Natural killer cell (primary cell): ENCODE measurements around the gene TMPRSS11D. TPM values are rescaled to one million over a fixed set of nuclear protein-coding genes. Genes with fewer than 3 reads are reported as not detected.

Experiments used
- ATAC-seq, 3 donors: fragments of 150-1000 bp in 2 of 3; fragments of 200-7000 bp in 1 of 3; cut with Tn5 transposase; 1 replicate in 1 of 3; 2 replicates in 2 of 3; pipeline ENCODE4 v1.10.0; 2021; ENCODE audit warnings: mild to moderate bottlenecking in 2 of 3, moderate library complexity in 2 of 3
- DNase-seq, 2 donors: peaks; one replicate each; pipeline versions ENCODE4 v3.0.0 to v3.0.0-alpha.2; 2013 to 2021; ENCODE audit warnings: mixed read lengths in 1 of 2
- H3K27ac ChIP-seq: one replicate; pipeline ENCODE4 v1.5.1; 2013; ENCODE audit warnings: mild to moderate bottlenecking, low read length
- H3K27me3 ChIP-seq: one replicate; pipeline ENCODE4 v1.6.1; 2013; ENCODE audit warnings: low read length; ENCODE audit not compliant: control insufficient read depth, insufficient read depth
- H3K36me3 ChIP-seq: one replicate; pipeline ENCODE4 v1.6.1; 2013; ENCODE audit warnings: low read length; ENCODE audit not compliant: control insufficient read depth, insufficient read depth
- H3K4me1 ChIP-seq: one replicate; pipeline ENCODE4 v1.6.1; 2013; ENCODE audit warnings: low read length; ENCODE audit not compliant: control insufficient read depth, insufficient read depth
- H3K4me3 ChIP-seq: one replicate; pipeline ENCODE4 v1.5.1; 2013; ENCODE audit warnings: low read length
- H3K9me3 ChIP-seq: one replicate; pipeline ENCODE4 v1.6.1; 2013; ENCODE audit warnings: low read length; ENCODE audit not compliant: control insufficient read depth, insufficient read depth
- H3K27ac Mint-ChIP-seq, 2 donors: one replicate each; pipeline ENCODE4 v1.8.0; 2022; ENCODE audit warnings: mild to moderate bottlenecking in 2 of 2, mixed read lengths in 2 of 2, moderate library complexity in 1 of 2
- H3K27me3 Mint-ChIP-seq, 2 donors: one replicate each; pipeline ENCODE4 v1.8.0; 2022; ENCODE audit warnings: low read depth in 2 of 2, mixed read lengths in 2 of 2
- H3K36me3 Mint-ChIP-seq: one replicate; pipeline ENCODE4 v1.8.0; 2022; ENCODE audit warnings: mixed read lengths
- H3K4me1 Mint-ChIP-seq, 2 donors: one replicate each; pipeline ENCODE4 v1.8.0; 2022; ENCODE audit warnings: mixed read lengths in 2 of 2
- H3K4me3 Mint-ChIP-seq: one replicate; pipeline ENCODE4 v1.8.0; 2022; ENCODE audit warnings: mild to moderate bottlenecking, moderate library complexity, mixed read lengths
- H3K9me3 Mint-ChIP-seq, 2 donors: one replicate each; pipeline ENCODE4 v1.8.0; 2022; ENCODE audit warnings: mixed read lengths in 2 of 2
- WGBS: methylation state at CpG from one replicate; pipeline ENCODE4 v1.1.7; 2013; ENCODE audit warnings: missing lambda C conversion rate; ENCODE audit not compliant: insufficient coverage; 5-methylcytosine and 5-hydroxymethylcytosine counted together
- intact Hi-C: fragments of 100-400 bp; cut with micrococcal nuclease; formaldehyde crosslinking; loops from one replicate; pipeline ENCODE4 v1.14.2; 2022
- total RNA-seq, 4 donors: library from RNA; stranded (reverse); fragments of 120-200 nt in 1 of 4; gene quantifications; one replicate each; pipeline versions ENCODE4 v1.2.3 to v1.2.4, GENCODE V29; 2013 to 2022
- TF ChIP-seq, protein P1 (sequence below): fragments of 200-600 bp; IDR thresholded peaks from one replicate; pipeline ENCODE4 v1.8.0; 2022; ENCODE audit warnings: antibody characterized with exemption

TMPRSS11D gene
- total RNA-seq, 3 donors from 2014 or later (not counting 1 experiment from before 2014, with no cell fraction given) = not detected

DNA sequence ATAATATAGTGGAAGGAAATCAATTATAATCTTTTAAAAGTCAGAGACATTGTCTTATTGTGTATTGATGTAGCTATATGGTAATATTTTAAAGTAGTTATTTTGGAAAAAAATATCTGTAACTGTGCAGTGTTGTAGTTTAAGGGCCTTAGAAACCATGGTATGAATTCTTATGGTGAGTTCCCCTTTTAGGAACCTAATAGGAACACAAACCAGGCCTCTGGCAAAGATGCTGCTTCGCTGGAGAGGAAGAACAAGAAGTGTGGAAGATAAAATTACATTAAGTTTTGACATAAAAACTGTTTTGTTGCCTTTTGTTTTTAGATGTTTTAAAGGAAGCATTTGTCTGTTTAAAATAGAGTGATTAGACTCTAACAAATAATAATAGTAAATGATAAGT lies 10.9 kb upstream of the TMPRSS11D start:
- WGBS = 63% methylated on average over 1 of the region's 1 CpG
- no peaks in the 10 kb centered on the region for H3K36me3 ChIP-seq
- intact Hi-C loops = no loop called here
- H3K4me1 Mint-ChIP-seq = peaks cover 17 to 20% of the 10 kb centered on the region in 2 donors
- no peaks in the 10 kb centered on the region for H3K9me3 Mint-ChIP-seq
- TF ChIP-seq, protein P1, sequence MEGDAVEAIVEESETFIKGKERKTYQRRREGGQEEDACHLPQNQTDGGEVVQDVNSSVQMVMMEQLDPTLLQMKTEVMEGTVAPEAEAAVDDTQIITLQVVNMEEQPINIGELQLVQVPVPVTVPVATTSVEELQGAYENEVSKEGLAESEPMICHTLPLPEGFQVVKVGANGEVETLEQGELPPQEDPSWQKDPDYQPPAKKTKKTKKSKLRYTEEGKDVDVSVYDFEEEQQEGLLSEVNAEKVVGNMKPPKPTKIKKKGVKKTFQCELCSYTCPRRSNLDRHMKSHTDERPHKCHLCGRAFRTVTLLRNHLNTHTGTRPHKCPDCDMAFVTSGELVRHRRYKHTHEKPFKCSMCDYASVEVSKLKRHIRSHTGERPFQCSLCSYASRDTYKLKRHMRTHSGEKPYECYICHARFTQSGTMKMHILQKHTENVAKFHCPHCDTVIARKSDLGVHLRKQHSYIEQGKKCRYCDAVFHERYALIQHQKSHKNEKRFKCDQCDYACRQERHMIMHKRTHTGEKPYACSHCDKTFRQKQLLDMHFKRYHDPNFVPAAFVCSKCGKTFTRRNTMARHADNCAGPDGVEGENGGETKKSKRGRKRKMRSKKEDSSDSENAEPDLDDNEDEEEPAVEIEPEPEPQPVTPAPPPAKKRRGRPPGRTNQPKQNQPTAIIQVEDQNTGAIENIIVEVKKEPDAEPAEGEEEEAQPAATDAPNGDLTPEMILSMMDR = no peak
- DNase-seq (no peak), ATAC-seq (no peak)
- no peaks in the 10 kb centered on the region for H3K27me3 Mint-ChIP-seq
- H3K4me3 ChIP-seq = no peak overlapping the region
- no peak overlapping the region for H3K4me3 Mint-ChIP-seq
- H3K4me1 ChIP-seq = no peaks in the 10 kb centered on the region
- H3K9me3 ChIP-seq = no peaks in the 10 kb centered on the region
- no peak overlapping the region for H3K27ac ChIP-seq
- H3K27ac Mint-ChIP-seq = peak overlapping the region; percentile 70 to 85
- H3K27me3 ChIP-seq = no peaks in the 10 kb centered on the region
- H3K36me3 Mint-ChIP-seq = no peaks in the 10 kb centered on the region

DNA sequence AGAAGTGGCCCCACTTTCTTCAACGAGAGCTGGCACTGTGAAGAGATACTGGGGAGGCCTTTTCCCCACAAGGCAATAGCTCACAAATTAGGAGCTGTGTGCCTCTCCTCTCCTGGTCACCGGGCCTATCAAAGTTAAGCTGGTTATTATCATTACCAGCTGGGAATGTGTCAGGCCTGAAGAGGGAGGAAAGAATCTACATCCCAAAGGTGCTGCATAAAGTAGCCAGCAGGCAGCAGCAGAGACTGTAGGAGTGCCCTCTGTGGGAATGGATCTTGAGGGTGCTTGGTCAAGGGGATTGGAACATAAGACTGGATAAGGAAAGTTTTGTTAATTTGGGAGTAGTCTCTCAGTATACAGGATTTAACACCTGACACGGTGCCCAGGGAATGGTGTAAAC lies 9.1 kb upstream of the TMPRSS11D start:
- DNase-seq (no peak), ATAC-seq (no peak)
- 93% methylated on average over 3 of the region's 3 CpGs for WGBS
- H3K27me3 Mint-ChIP-seq = no peaks in the 10 kb centered on the region
- H3K4me3 Mint-ChIP-seq = no peak overlapping the region
- H3K9me3 ChIP-seq = no peaks in the 10 kb centered on the region
- intact Hi-C loops = no loop called here
- no peaks in the 10 kb centered on the region for H3K4me1 ChIP-seq
- H3K27ac ChIP-seq = no peak overlapping the region
- H3K9me3 Mint-ChIP-seq = no peaks in the 10 kb centered on the region
- no peaks in the 10 kb centered on the region for H3K36me3 Mint-ChIP-seq
- H3K4me1 Mint-ChIP-seq = peaks cover 17 to 21% of the 10 kb centered on the region in 2 donors
- TF ChIP-seq, protein P1 = no peak
- H3K4me3 ChIP-seq = no peak overlapping the region
- peak overlapping the region in 1 of 2 donors; percentile 12 for H3K27ac Mint-ChIP-seq
- no peaks in the 10 kb centered on the region for H3K27me3 ChIP-seq
- H3K36me3 ChIP-seq = no peaks in the 10 kb centered on the region

DNA sequence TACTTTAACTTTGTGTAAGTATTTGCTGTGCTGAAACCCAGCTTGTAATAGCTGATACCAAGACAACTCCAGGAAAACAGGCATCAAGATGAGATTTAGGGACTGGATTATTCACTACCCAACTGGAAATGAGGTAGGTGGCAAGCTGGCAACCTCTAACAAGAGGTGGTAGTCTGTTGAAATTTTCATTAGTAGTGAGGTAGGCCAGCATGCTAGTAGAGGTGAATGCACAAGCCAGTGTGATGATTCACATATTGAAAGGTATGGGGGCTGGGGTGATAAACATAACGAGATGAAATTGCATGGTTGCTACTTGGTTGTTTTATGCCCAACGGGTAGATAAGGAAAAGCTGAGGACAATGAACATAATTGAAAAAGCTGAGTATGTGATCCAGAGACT lies 8.5 kb upstream of the TMPRSS11D start:
- Mint-ChIP-seq H3K4me1 (peaks cover 17 to 21% of the 10 kb centered on the region in 2 donors), H3K27ac (peak overlapping the region in 1 of 2 donors; percentile 9), H3K36me3 (no peaks in the 10 kb centered on the region), H3K9me3 (no peaks in the 10 kb centered on the region), H3K27me3 (no peaks in the 10 kb centered on the region), H3K4me3 (no peak overlapping the region)
- Histone ChIP-seq H3K27ac (no peak overlapping the region), H3K4me3 (no peak overlapping the region), H3K9me3 (no peaks in the 10 kb centered on the region), H3K27me3 (no peaks in the 10 kb centered on the region), H3K4me1 (no peaks in the 10 kb centered on the region), H3K36me3 (no peaks in the 10 kb centered on the region)
- ATAC-seq (no peak), DNase-seq (no peak)
- intact Hi-C loops = no loop called here
- 98% methylated on average over 2 of the region's 2 CpGs for WGBS
- TF ChIP-seq, protein P1 = no peak

DNA sequence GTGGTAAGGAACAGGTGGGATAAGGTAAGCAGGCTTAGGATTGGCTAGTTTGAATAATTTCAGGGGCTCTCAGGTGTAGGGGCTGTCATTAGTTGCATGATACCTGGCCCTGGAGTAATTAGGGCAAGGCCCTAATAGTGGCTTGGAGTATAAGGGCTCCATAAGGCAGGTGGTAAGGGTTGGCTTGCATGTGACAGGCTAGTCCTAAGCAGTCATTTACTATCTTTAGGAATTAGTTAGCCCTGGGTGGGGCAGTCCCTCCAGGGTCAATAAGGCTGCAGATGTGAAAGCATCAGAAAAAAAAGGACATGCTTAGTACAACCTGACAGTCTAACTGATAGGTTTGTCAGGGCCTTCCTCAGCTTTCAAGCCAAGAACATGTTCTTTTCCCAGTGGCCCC lies 7.8 kb upstream of the TMPRSS11D start:
- H3K27ac ChIP-seq = no peak overlapping the region
- H3K27me3 ChIP-seq = no peaks in the 10 kb centered on the region
- Mint-ChIP-seq H3K27ac (no peak overlapping the region), H3K4me1 (peaks cover 18 to 21% of the 10 kb centered on the region in 2 donors), H3K9me3 (no peaks in the 10 kb centered on the region), H3K4me3 (no peak overlapping the region), H3K27me3 (no peaks in the 10 kb centered on the region), H3K36me3 (no peaks in the 10 kb centered on the region)
- no peaks in the 10 kb centered on the region for H3K36me3 ChIP-seq
- no peak overlapping the region for H3K4me3 ChIP-seq
- no peak for DNase-seq
- no peaks in the 10 kb centered on the region for H3K4me1 ChIP-seq
- H3K9me3 ChIP-seq = no peaks in the 10 kb centered on the region
- TF ChIP-seq, protein P1 = no peak
- no peak for ATAC-seq
- intact Hi-C loops = no loop called here
